K562 (cell line): ENCODE measurements around the gene RHEX. TPM values are rescaled to one million over a fixed set of nuclear protein-coding genes. Genes with fewer than 3 reads are reported as not detected.

Source experiments
- ATAC-seq: fragments of 200-7000 bp; cut with Tn5 transposase; 3 replicates; pipeline ENCODE4 v1.9.1; 2020; ENCODE audit warnings: moderate library complexity
- BruUV-seq: library from RNA; stranded (reverse); fragments of 400-500 nt; replicated peaks from 2 replicates; lab custom pipeline; 2021; lab: Mats Ljungman, UMichigan
- CTCF ChIA-PET: fragments of 300-600 bp; formaldehyde crosslinking; extraction: SDS; loops from one replicate; lab custom pipeline; 2021; ENCODE audit warnings: low intra/inter-chr PET ratio; lab: Yijun Ruan, JAX
- POLR2A ChIA-PET: fragments of 300-600, 350-650 bp; sonication (Branson Sonifier 250); formaldehyde crosslinking; extraction: SDS; loops from one replicate; lab custom pipeline; 2021; ENCODE audit warnings: antibody characterized with exemption, inconsistent platforms; lab: Yijun Ruan, JAX
- DNase-seq, 4 experiments: peaks; one replicate each; pipeline versions ENCODE4 v3.0.0 to v3.0.0-alpha.2; 2011 to 2018; ENCODE audit warnings: low spot score in 3 of 4, mixed read lengths in 3 of 4; ENCODE audit errors: extremely low read depth in 1 of 4
- FAIRE-seq: peaks from 2 replicates; lab custom pipeline; 2011; peaks lifted over from hg19 to GRCh38; lab: Jason Lieb, UNC
- H2AFZ ChIP-seq: 2 replicates; pipeline ENCODE4 v1.6.0; 2011; ENCODE audit warnings: low read depth, low read length, control low read depth, inconsistent platforms
- H3K27ac ChIP-seq: fragments of 200-600 bp; 3 replicates; pipeline ENCODE4 v1.8.0; 2011; ENCODE audit warnings: low read depth, mild to moderate bottlenecking, control low read depth, inconsistent platforms, low read length, moderate library complexity, mixed read lengths; ENCODE audit errors: extremely low read depth
- H3K27me3 ChIP-seq, 2 experiments: fragments of 300-600 bp in 1 of 2; 2 replicates in 1 of 2; 3 replicates in 1 of 2; pipeline versions ENCODE4 v1.6.0 to v1.8.0; 2011; ENCODE audit warnings: inconsistent platforms in 2 of 2, low read length in 2 of 2, mild to moderate bottlenecking in 1 of 2, mixed read lengths in 1 of 2, moderate library complexity in 1 of 2; ENCODE audit not compliant: control insufficient read depth in 2 of 2, insufficient read depth in 2 of 2
- H3K36me3 ChIP-seq: fragments of 300-600 bp; 3 replicates; pipeline ENCODE4 v1.8.0; 2011; ENCODE audit warnings: mild to moderate bottlenecking, low read length, inconsistent platforms; ENCODE audit not compliant: control insufficient read depth, insufficient read depth
- H3K4me1 ChIP-seq, 2 experiments: fragments of 200-600 bp in 1 of 2; replicated peaks in 1 of 2; 2 replicates in 1 of 2; 3 replicates in 1 of 2; pipeline versions ENCODE4 v1.5.1 to v1.8.0; 2011; ENCODE audit warnings: inconsistent platforms in 2 of 2, low read length in 2 of 2, mild to moderate bottlenecking in 1 of 2, mixed read lengths in 1 of 2, moderate library complexity in 1 of 2; ENCODE audit not compliant: control insufficient read depth in 2 of 2, insufficient read depth in 2 of 2
- H3K4me2 ChIP-seq: 2 replicates; pipeline ENCODE4 v1.6.1; 2011; ENCODE audit warnings: low read length, control low read depth, inconsistent platforms, mixed read lengths; ENCODE audit not compliant: insufficient read depth
- H3K4me3 ChIP-seq: fragments of 200-600 bp; sonication (generic), shearing (Covaris generic); 2 replicates; pipeline ENCODE4 v1.5.1; 2016; ENCODE audit warnings: control low read depth, inconsistent platforms
- H3K79me2 ChIP-seq: fragments of 200-600 bp; 3 replicates; pipeline ENCODE4 v1.8.0; 2011; ENCODE audit warnings: low read length, inconsistent platforms; ENCODE audit not compliant: control insufficient read depth, insufficient read depth
- H3K9ac ChIP-seq, 2 experiments: 2 replicates each; pipeline versions ENCODE4 v1.6.0 to v1.6.1; 2011; ENCODE audit warnings: low read depth in 2 of 2, low read length in 2 of 2, control low read depth in 1 of 2, inconsistent platforms in 1 of 2, mild to moderate bottlenecking in 1 of 2, mixed read lengths in 1 of 2; ENCODE audit not compliant: insufficient read depth in 1 of 2
- H3K9me1 ChIP-seq: one replicate; pipeline ENCODE4 v1.6.0; 2011; ENCODE audit warnings: inconsistent platforms, mild to moderate bottlenecking, low read length, moderate library complexity; ENCODE audit not compliant: control insufficient read depth, insufficient read depth
- H3K9me3 ChIP-seq: replicated peaks from 2 replicates; pipeline ENCODE4 v1.5.1; 2011; ENCODE audit warnings: low read depth, low read length, inconsistent platforms; ENCODE audit not compliant: control insufficient read depth, insufficient read depth
- H4K20me1 ChIP-seq: replicated peaks from 2 replicates; pipeline ENCODE4 v1.6.1; 2011; ENCODE audit warnings: low read length, inconsistent platforms, mixed read lengths; ENCODE audit not compliant: control insufficient read depth, insufficient read depth
- CREB3 ChIP-seq: fragments of 450-650 bp; conservative IDR thresholded peaks from 2 replicates; pipeline ENCODE4 v1.6.1; 2016; ENCODE audit warnings: missing genetic modification characterization, low read depth, mild to moderate bottlenecking, missing compliant biosample characterization, moderate library complexity
- HBP1 ChIP-seq: fragments of 450-650 bp; formaldehyde crosslinking; IDR thresholded peaks from 2 replicates; pipeline ENCODE4 v1.4.0; 2022; ENCODE audit warnings: missing genetic modification characterization
- ILK ChIP-seq: fragments of 450-650 bp; IDR thresholded peaks from 2 replicates; pipeline ENCODE4 v1.6.1; 2016; ENCODE audit warnings: missing genetic modification characterization, low read depth, mild to moderate bottlenecking, missing compliant biosample characterization, moderate library complexity, borderline replicate concordance
- MCM5 ChIP-seq: fragments of 450-650 bp; IDR thresholded peaks from 2 replicates; pipeline ENCODE4 v1.6.1; 2016; ENCODE audit warnings: low read depth
- MCM7 ChIP-seq, 2 experiments: fragments of 450-650 bp; IDR thresholded peaks; 2 replicates each; pipeline ENCODE4 v1.6.1; 2016 to 2018
- NBN ChIP-seq: fragments of 450-650 bp; IDR thresholded peaks from 2 replicates; pipeline ENCODE4 v1.6.1; 2016; ENCODE audit warnings: low read depth, mild to moderate bottlenecking
- NFIC ChIP-seq: fragments of 450-650 bp; IDR thresholded peaks from 2 replicates; pipeline ENCODE4 v1.6.1; 2017; ENCODE audit warnings: mild to moderate bottlenecking, inconsistent platforms
- NR2F6 ChIP-seq: fragments of 450-650 bp; formaldehyde crosslinking; IDR thresholded peaks from 2 replicates; pipeline ENCODE4 v1.4.0; 2020; ENCODE audit warnings: mild to moderate bottlenecking
- PML ChIP-seq: IDR thresholded peaks from 2 replicates; pipeline ENCODE4 v1.6.1; 2012; ENCODE audit warnings: low read length, inconsistent platforms
- USF1 ChIP-seq: sonication (generic); formaldehyde crosslinking; IDR thresholded peaks from 2 replicates; pipeline ENCODE4 v1.9.0; 2022; ENCODE audit warnings: mild to moderate bottlenecking, missing genetic modification reagents
- ZNF583 ChIP-seq: fragments of 250-450 bp; sonication (Bioruptor Pico); IDR thresholded peaks from 2 replicates; pipeline ENCODE4 v1.4.0; 2020
- WGBS: fragments of 100-300 bp; shearing (Covaris generic); methylation state at CpG from one replicate; pipeline ENCODE4 v1.1.6; 2016; ENCODE audit warnings: low coverage, mixed read lengths; ENCODE audit not compliant: insufficient coverage; ENCODE audit errors: missing lambda C conversion rate; 5-methylcytosine and 5-hydroxymethylcytosine counted together
- in situ Hi-C: fragments of 300-500 bp; cut with MboI; formaldehyde crosslinking; loops from 4 replicates; pipeline ENCODE4 v1.15.0; 2018; ENCODE audit warnings: inconsistent platforms, mixed read lengths
- intact Hi-C: fragments of 100-400 bp; cut with micrococcal nuclease; formaldehyde crosslinking; loops from 2 replicates; pipeline ENCODE4 v1.14.2; 2022
- polyA plus RNA-seq, 8 experiments: library from polyadenylated mRNA; depleted of rRNA in 4 of 8; stranded (reverse) in 5 of 8; unstranded in 3 of 8; fragments of >200 nt; fragmentation: Nextera tagmentation in 2 of 8; fragmentation: Illumina TruSeq in 1 of 8; extraction: Ambion mirVana in 2 of 8; extraction: Trizol in 1 of 8; gene quantifications; 2 replicates each; pipeline versions ENCODE4 v1.2.1 to v1.2.3, GENCODE V29; 2011 to 2014; ENCODE audit warnings: inconsistent platforms in 1 of 8, missing spikeins in 1 of 8
- total RNA-seq, 7 experiments: library from RNA; depleted of rRNA in 6 of 7; stranded (reverse); fragments of >200 nt in 6 of 7; fragmentation: Illumina TruSeq in 2 of 7; extraction: Trizol in 2 of 7; gene quantifications; 2 replicates each; pipeline versions ENCODE4 v1.2.1 to v1.2.3, GENCODE V29; 2011 to 2021; ENCODE audit warnings: low replicate concordance in 1 of 7

RHEX gene
- total and polyA plus RNA-seq, 9 of the 15 experiments (the other 6 are each of a cell fraction or from before 2014, with no cell fraction given): not detected

- Histone ChIP-seq H3K27ac (no peak overlapping the region), H2AFZ (no peak overlapping the region), H3K4me3 (no peak overlapping the region), H4K20me1 (no peaks in the 10 kb centered on the region), H3K4me2 (no peak overlapping the region), H3K9me1 (no peaks in the 10 kb centered on the region), H3K9me3 (no peaks in the 10 kb centered on the region), H3K79me2 (no peaks in the 10 kb centered on the region), H3K9ac (no peak overlapping the region), H3K36me3 (no peaks in the 10 kb centered on the region), H3K27me3 (peaks cover 13 to 28% of the 10 kb centered on the region in 2 experiments; a peak in 4 of 5 replicates), H3K4me1 (no peaks in the 10 kb centered on the region)
- TF ChIP-seq CREB3 (no peak), NFIC (peak; percentile 46; the same call in 1 of the 2 replicates)
- in situ Hi-C loops (no loop called here), intact Hi-C loops (no loop called here)
- ChIA-PET CTCF (no interaction called here), POLR2A (interaction anchor here (1.1 kb wide), 1 partner anchor 10 kb away, joined by 3 read pairs; no protein-coding TSS in a partner anchor)
- DNase-seq: no peak
- no TSS peak for BruUV-seq
- no peak for FAIRE-seq
- 5% methylated on average over 1 of the region's 1 CpG for WGBS
- no peak for ATAC-seq
These were observed 72.4 kb downstream of the RHEX start for GRCh38 chr1:206125346-206125745.

GRCh38 chr1:206127336-206127735, 74.4 kb downstream of the RHEX start:
- intact Hi-C loops: no loop called here
- 0% methylated on average over 9 of the region's 9 CpGs for WGBS
- FAIRE-seq (no peak), DNase-seq (no peak), ATAC-seq (no peak)
- no peak overlapping the region for H3K4me3 ChIP-seq
- no peak overlapping the region for H3K27ac ChIP-seq
- ChIA-PET CTCF (no interaction called here), POLR2A (interaction anchor here (0.6 kb wide), 1 partner anchor 1767 kb away, joined by 4 read pairs; no protein-coding TSS in a partner anchor)
- no peaks in the 10 kb centered on the region for H3K9me1 ChIP-seq
- no peaks in the 10 kb centered on the region for H3K36me3 ChIP-seq
- BruUV-seq: no TSS peak
- H4K20me1 ChIP-seq: no peaks in the 10 kb centered on the region
- no peak overlapping the region for H2AFZ ChIP-seq
- no peaks in the 10 kb centered on the region for H3K79me2 ChIP-seq
- in situ Hi-C loops: no loop called here
- H3K9ac ChIP-seq: no peak overlapping the region
- no peaks in the 10 kb centered on the region for H3K4me1 ChIP-seq
- H3K9me3 ChIP-seq: no peaks in the 10 kb centered on the region
- peaks cover 20 to 44% of the 10 kb centered on the region in 2 experiments for H3K27me3 ChIP-seq
- H3K4me2 ChIP-seq: no peak overlapping the region
- TF ChIP-seq NR2F6 (CRISPR knock-in tag) (no peak), MCM5 (no peak), HBP1 (no peak), NBN (no peak), MCM7 (IDR thresholded peaks at IDR 0.05) (no peak), ZNF583 (CRISPR knock-in tag) (no peak), ILK (tag) (no peak), PML (no peak), USF1 (CRISPR knock-in tag) (no peak)
